GM23338 (cell line): Measurements from ENCODE around the gene NIPAL3.
A peak's percentile ranks its signal among the peaks of the same experiment; 100 is the strongest.

ENCODE experiments used
- EZH2 ChIP-seq: fragments of 200-600 bp; sonication (generic); IDR thresholded peaks from one replicate; pipeline ENCODE4 v1.8.0; 2017; ENCODE audit warnings: antibody characterized with exemption, mild to moderate bottlenecking, low read depth; ENCODE audit not compliant: unreplicated experiment
- EZH2phosphoT487 ChIP-seq: fragments of 200-600 bp; sonication (generic); IDR thresholded peaks from one replicate; pipeline ENCODE4 v1.8.1; 2018; ENCODE audit warnings: antibody characterized with exemption; ENCODE audit not compliant: unreplicated experiment
- NANOG ChIP-seq: IDR thresholded peaks from 2 replicates; pipeline ENCODE4 v1.6.1; 2016; ENCODE audit warnings: antibody characterized with exemption, borderline replicate concordance
- POLR2AphosphoS5 ChIP-seq: IDR thresholded peaks from 2 replicates; pipeline ENCODE4 v1.6.1; 2016; ENCODE audit warnings: antibody characterized with exemption, low read depth
- ZNF114 ChIP-seq: fragments of 250-450 bp; sonication (Bioruptor Pico); IDR thresholded peaks from 2 replicates; pipeline ENCODE4 v1.5.0; 2020; ENCODE audit warnings: mild to moderate bottlenecking, moderate library complexity
- TF ChIP-seq, protein P1 (sequence below), 2 experiments: fragments of 200-600 bp in 1 of 2; sonication (generic) in 1 of 2; conservative IDR thresholded peaks; 2 replicates each; pipeline versions ENCODE4 v1.5.1 to v1.6.1; 2016 to 2017; ENCODE audit warnings: antibody characterized with exemption in 2 of 2, low read depth in 2 of 2, mild to moderate bottlenecking in 2 of 2, moderate library complexity in 1 of 2
- TF ChIP-seq, protein P2 (sequence below): IDR thresholded peaks from 2 replicates; pipeline ENCODE4 v1.6.1; 2016; ENCODE audit warnings: antibody characterized with exemption
- TF ChIP-seq, protein P3 (sequence below): IDR thresholded peaks from one replicate; pipeline ENCODE4 v1.6.1; 2018; ENCODE audit warnings: antibody characterized with exemption; ENCODE audit not compliant: unreplicated experiment

GRCh38 chr1:24502065-24502708, 86.6 kb downstream of the NIPAL3 start:
- TF ChIP-seq EZH2phosphoT487 (no peak), NANOG (no peak), POLR2AphosphoS5 (peak; percentile 31; the same call in 1 of the 2 replicates), EZH2 (no peak), ZNF114 (CRISPR knock-in tag) (no peak)
- TF ChIP-seq, protein P1, sequence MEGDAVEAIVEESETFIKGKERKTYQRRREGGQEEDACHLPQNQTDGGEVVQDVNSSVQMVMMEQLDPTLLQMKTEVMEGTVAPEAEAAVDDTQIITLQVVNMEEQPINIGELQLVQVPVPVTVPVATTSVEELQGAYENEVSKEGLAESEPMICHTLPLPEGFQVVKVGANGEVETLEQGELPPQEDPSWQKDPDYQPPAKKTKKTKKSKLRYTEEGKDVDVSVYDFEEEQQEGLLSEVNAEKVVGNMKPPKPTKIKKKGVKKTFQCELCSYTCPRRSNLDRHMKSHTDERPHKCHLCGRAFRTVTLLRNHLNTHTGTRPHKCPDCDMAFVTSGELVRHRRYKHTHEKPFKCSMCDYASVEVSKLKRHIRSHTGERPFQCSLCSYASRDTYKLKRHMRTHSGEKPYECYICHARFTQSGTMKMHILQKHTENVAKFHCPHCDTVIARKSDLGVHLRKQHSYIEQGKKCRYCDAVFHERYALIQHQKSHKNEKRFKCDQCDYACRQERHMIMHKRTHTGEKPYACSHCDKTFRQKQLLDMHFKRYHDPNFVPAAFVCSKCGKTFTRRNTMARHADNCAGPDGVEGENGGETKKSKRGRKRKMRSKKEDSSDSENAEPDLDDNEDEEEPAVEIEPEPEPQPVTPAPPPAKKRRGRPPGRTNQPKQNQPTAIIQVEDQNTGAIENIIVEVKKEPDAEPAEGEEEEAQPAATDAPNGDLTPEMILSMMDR (conservative IDR thresholded peaks at IDR 0.05; ENCODE audit: low read depth in 2 of 2): no peak
- TF ChIP-seq, protein P2, sequence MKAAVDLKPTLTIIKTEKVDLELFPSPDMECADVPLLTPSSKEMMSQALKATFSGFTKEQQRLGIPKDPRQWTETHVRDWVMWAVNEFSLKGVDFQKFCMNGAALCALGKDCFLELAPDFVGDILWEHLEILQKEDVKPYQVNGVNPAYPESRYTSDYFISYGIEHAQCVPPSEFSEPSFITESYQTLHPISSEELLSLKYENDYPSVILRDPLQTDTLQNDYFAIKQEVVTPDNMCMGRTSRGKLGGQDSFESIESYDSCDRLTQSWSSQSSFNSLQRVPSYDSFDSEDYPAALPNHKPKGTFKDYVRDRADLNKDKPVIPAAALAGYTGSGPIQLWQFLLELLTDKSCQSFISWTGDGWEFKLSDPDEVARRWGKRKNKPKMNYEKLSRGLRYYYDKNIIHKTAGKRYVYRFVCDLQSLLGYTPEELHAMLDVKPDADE: no peak
- TF ChIP-seq, protein P3, sequence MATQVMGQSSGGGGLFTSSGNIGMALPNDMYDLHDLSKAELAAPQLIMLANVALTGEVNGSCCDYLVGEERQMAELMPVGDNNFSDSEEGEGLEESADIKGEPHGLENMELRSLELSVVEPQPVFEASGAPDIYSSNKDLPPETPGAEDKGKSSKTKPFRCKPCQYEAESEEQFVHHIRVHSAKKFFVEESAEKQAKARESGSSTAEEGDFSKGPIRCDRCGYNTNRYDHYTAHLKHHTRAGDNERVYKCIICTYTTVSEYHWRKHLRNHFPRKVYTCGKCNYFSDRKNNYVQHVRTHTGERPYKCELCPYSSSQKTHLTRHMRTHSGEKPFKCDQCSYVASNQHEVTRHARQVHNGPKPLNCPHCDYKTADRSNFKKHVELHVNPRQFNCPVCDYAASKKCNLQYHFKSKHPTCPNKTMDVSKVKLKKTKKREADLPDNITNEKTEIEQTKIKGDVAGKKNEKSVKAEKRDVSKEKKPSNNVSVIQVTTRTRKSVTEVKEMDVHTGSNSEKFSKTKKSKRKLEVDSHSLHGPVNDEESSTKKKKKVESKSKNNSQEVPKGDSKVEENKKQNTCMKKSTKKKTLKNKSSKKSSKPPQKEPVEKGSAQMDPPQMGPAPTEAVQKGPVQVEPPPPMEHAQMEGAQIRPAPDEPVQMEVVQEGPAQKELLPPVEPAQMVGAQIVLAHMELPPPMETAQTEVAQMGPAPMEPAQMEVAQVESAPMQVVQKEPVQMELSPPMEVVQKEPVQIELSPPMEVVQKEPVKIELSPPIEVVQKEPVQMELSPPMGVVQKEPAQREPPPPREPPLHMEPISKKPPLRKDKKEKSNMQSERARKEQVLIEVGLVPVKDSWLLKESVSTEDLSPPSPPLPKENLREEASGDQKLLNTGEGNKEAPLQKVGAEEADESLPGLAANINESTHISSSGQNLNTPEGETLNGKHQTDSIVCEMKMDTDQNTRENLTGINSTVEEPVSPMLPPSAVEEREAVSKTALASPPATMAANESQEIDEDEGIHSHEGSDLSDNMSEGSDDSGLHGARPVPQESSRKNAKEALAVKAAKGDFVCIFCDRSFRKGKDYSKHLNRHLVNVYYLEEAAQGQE: no peak
